Type B pancreatic cell (in vitro differentiated cells): ENCODE data around the gene IMMP2L. TPM values are rescaled to one million over a fixed set of nuclear protein-coding genes. Genes with fewer than 3 reads are reported as not detected.

ENCODE experiments used
- DNase-seq: peaks from one replicate; pipeline ENCODE4 v3.0.0; 2021; ENCODE audit warnings: mixed read lengths; ENCODE audit not compliant: unreplicated experiment; ENCODE audit errors: extremely low spot score
- H3K27ac Mint-ChIP-seq: 2 replicates; pipeline ENCODE4 v1.8.0; 2021; ENCODE audit warnings: mild to moderate bottlenecking, mixed read lengths
- H3K27me3 Mint-ChIP-seq: 2 replicates; pipeline ENCODE4 v1.8.0; 2021; ENCODE audit warnings: mixed read lengths
- H3K36me3 Mint-ChIP-seq: 2 replicates; pipeline ENCODE4 v1.8.0; 2021; ENCODE audit warnings: mixed read lengths
- H3K4me1 Mint-ChIP-seq: one replicate; pipeline ENCODE4 v1.8.0; 2021; ENCODE audit warnings: mixed read lengths; ENCODE audit not compliant: unreplicated experiment
- H3K4me3 Mint-ChIP-seq: 2 replicates; pipeline ENCODE4 v1.8.0; 2021; ENCODE audit warnings: mild to moderate bottlenecking, mixed read lengths
- H3K9me3 Mint-ChIP-seq: 2 replicates; pipeline ENCODE4 v1.8.0; 2021; ENCODE audit warnings: mixed read lengths
- total RNA-seq: library from RNA; stranded (reverse); gene quantifications from 2 replicates; pipeline ENCODE4 v1.2.1, GENCODE V29; 2021; ENCODE audit warnings: low replicate concordance
- TF ChIP-seq, protein P1 (sequence below): fragments of 200-600 bp; sonication (generic); conservative IDR thresholded peaks from 2 replicates; pipeline ENCODE4 v1.5.0; 2021; ENCODE audit warnings: antibody characterized with exemption, mild to moderate bottlenecking

The IMMP2L gene
- total RNA-seq, 1 donor from 2014 or later: 23.0 TPM

DNA sequence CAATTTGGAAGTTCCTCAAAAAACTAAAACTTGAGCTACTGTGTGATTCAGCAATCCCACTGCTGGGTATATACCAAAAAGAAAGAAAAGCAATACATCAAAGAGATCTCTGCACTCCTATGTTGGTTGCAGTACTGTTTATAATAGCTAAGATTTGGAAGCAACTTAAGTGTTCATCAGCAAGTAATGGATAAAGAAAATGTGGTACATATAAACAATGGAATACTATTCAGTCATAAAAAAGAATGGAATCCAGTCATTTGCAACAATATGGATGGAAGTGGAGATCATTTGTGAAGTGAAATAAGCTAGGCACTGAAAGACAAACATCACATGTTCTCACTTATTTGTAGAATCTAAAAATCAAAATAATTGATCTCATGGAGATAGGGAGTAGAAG lies 16.5 kb upstream of the IMMP2L start:
- no peaks in the 10 kb centered on the region for H3K4me1 Mint-ChIP-seq
- no peak overlapping the region for H3K4me3 Mint-ChIP-seq
- TF ChIP-seq, protein P1, sequence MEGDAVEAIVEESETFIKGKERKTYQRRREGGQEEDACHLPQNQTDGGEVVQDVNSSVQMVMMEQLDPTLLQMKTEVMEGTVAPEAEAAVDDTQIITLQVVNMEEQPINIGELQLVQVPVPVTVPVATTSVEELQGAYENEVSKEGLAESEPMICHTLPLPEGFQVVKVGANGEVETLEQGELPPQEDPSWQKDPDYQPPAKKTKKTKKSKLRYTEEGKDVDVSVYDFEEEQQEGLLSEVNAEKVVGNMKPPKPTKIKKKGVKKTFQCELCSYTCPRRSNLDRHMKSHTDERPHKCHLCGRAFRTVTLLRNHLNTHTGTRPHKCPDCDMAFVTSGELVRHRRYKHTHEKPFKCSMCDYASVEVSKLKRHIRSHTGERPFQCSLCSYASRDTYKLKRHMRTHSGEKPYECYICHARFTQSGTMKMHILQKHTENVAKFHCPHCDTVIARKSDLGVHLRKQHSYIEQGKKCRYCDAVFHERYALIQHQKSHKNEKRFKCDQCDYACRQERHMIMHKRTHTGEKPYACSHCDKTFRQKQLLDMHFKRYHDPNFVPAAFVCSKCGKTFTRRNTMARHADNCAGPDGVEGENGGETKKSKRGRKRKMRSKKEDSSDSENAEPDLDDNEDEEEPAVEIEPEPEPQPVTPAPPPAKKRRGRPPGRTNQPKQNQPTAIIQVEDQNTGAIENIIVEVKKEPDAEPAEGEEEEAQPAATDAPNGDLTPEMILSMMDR: no peak
- H3K36me3 Mint-ChIP-seq: no peaks in the 10 kb centered on the region
- H3K9me3 Mint-ChIP-seq: peaks cover 5% of the 10 kb centered on the region
- DNase-seq: no peak
- H3K27ac Mint-ChIP-seq: no peak overlapping the region
- H3K27me3 Mint-ChIP-seq: no peaks in the 10 kb centered on the region

DNA sequence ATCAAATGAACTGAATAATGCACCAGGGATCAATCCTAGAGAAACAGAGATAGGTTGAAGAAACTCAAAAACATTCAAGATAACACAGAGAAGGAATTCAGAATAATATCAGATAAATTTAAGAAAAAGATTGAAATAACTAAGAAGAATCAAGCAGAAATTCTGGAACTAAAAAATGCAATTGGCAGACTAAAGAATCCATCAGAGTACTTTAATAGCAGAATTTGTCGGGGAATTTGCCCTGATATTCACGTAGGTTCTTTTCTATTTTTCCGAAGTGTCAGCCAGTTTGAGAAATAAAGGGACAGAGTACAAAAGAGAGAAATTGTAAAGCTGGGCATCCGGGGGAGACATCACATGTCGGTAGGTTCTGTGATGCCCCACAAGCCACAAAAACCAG lies 9.4 kb upstream of the IMMP2L start:
- no peak for DNase-seq
- no peaks in the 10 kb centered on the region for H3K9me3 Mint-ChIP-seq
- no peaks in the 10 kb centered on the region for H3K4me1 Mint-ChIP-seq
- H3K4me3 Mint-ChIP-seq: no peak overlapping the region
- TF ChIP-seq, protein P1: no peak
- no peak overlapping the region for H3K27ac Mint-ChIP-seq
- H3K36me3 Mint-ChIP-seq: no peaks in the 10 kb centered on the region
- H3K27me3 Mint-ChIP-seq: no peaks in the 10 kb centered on the region

DNA sequence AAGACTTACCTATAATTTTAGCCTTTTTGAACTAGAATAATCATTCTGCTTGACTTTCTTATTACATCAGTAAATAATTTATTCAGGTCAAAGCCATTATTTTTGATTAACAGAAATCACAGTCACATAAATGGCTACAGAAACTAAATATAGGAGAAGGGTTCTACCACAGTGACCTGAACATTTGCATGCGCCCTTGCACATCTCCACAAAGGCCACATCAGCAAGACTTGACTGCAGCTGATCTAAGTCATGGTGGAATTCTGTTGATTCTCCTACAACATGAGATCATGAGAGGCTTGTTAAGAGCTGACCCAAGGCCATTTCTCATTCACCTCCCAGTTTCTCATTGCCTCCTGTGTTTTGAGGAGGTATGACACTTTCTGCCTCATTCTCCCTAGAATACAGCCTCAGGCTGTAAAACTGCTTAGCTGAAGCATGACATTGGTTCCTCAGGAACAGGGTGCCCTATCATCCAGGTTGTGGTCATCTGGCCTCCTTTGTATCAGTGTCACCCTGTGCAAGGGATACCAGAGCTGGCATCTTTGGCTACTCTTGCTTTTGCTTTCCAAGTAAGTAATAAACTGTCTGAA lies 6.7 kb upstream of the IMMP2L start:
- DNase-seq: no peak
- Mint-ChIP-seq H3K27me3 (no peaks in the 10 kb centered on the region), H3K4me3 (no peak overlapping the region), H3K27ac (no peak overlapping the region), H3K9me3 (no peaks in the 10 kb centered on the region), H3K36me3 (no peaks in the 10 kb centered on the region), H3K4me1 (no peaks in the 10 kb centered on the region)
- TF ChIP-seq, protein P1: no peak

DNA sequence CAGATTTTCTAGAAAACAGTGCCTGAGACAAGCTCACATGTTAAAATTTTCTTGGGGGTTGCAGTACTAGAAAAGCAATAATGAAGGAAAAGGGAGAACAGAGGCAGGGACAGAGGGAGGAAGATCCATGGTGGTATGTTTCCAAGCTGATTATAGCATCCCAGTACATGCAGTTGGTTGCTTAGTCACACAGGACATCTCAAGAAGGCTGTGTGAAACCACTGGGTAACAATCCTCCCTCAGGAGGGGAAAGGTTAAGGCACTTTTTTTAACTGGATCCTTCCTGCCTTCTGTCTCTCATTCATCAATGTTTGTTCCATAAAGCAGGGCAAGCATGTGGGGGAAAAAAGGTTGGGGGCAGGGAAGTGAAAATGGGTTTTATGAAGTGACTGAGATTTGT lies 6.1 kb upstream of the IMMP2L start:
- H3K27ac Mint-ChIP-seq: no peak overlapping the region

DNA sequence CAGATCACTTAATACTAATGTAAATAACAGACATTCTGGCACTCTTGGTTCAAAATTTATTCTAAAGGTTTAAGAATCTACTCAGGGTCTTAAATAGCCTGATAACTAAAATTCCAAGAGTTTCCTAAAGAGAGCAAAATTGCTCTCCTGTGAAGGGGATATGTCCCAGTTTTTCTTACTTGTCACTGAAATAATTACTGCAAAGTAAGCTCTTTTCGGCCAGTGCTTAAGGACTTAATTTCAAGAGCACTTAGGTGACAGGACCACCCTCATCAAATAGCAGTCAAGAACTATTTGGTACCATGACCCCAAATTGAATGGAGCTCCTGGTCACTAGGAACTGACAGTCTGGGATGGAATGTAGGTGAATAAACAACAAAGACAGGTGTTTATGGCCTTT lies 1.8 kb upstream of the IMMP2L start:
- TF ChIP-seq, protein P1: no peak
- Mint-ChIP-seq H3K27me3 (no peaks in the 10 kb centered on the region), H3K36me3 (peaks cover 7% of the 10 kb centered on the region), H3K27ac (no peak overlapping the region), H3K4me1 (peaks cover 21% of the 10 kb centered on the region), H3K4me3 (peak overlapping the region; percentile 87), H3K9me3 (no peaks in the 10 kb centered on the region)
- DNase-seq: no peak

More for the DNA sequence above, 6.1 kb upstream of the IMMP2L start:
- Mint-ChIP-seq H3K36me3 (no peaks in the 10 kb centered on the region), H3K4me3 (no peak overlapping the region), H3K9me3 (no peaks in the 10 kb centered on the region), H3K4me1 (no peaks in the 10 kb centered on the region), H3K27me3 (no peaks in the 10 kb centered on the region)
- TF ChIP-seq, protein P1: no peak
- DNase-seq: no peak

DNA sequence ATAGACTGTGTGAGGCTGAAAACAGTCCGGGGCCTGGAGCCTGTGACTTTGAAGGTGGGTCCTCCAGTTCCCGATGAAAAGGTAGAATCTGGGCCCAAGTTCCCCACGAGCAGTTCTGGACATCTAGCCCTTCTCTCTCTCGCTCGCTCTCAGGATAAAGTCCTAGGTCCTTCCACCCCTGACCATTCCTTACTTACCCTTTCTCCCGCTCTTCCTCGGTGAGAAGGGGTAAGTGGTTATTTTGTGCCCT lies 713 bp downstream of the IMMP2L start:
- Mint-ChIP-seq H3K4me1 (peaks cover 24% of the 10 kb centered on the region), H3K4me3 (peak overlapping the region; percentile 90), H3K36me3 (peaks cover 19% of the 10 kb centered on the region), H3K27ac (peak overlapping the region; percentile 85), H3K9me3 (peaks cover 6% of the 10 kb centered on the region), H3K27me3 (no peaks in the 10 kb centered on the region)
- TF ChIP-seq, protein P1: no peak
- no peak for DNase-seq
